Type B pancreatic cell (in vitro differentiated cells): ENCODE data around the gene CYTH1. TPM values are rescaled to one million over a fixed set of nuclear protein-coding genes. Genes with fewer than 3 reads are reported as not detected.

ENCODE experiments used
- DNase-seq: peaks from one replicate; pipeline ENCODE4 v3.0.0; 2021; ENCODE audit warnings: mixed read lengths; ENCODE audit not compliant: unreplicated experiment; ENCODE audit errors: extremely low spot score
- H3K27ac Mint-ChIP-seq: 2 replicates; pipeline ENCODE4 v1.8.0; 2021; ENCODE audit warnings: mild to moderate bottlenecking, mixed read lengths
- H3K27me3 Mint-ChIP-seq: 2 replicates; pipeline ENCODE4 v1.8.0; 2021; ENCODE audit warnings: mixed read lengths
- H3K36me3 Mint-ChIP-seq: 2 replicates; pipeline ENCODE4 v1.8.0; 2021; ENCODE audit warnings: mixed read lengths
- H3K4me1 Mint-ChIP-seq: one replicate; pipeline ENCODE4 v1.8.0; 2021; ENCODE audit warnings: mixed read lengths; ENCODE audit not compliant: unreplicated experiment
- H3K4me3 Mint-ChIP-seq: 2 replicates; pipeline ENCODE4 v1.8.0; 2021; ENCODE audit warnings: mild to moderate bottlenecking, mixed read lengths
- H3K9me3 Mint-ChIP-seq: 2 replicates; pipeline ENCODE4 v1.8.0; 2021; ENCODE audit warnings: mixed read lengths
- total RNA-seq: library from RNA; stranded (reverse); gene quantifications from 2 replicates; pipeline ENCODE4 v1.2.1, GENCODE V29; 2021; ENCODE audit warnings: low replicate concordance
- TF ChIP-seq, protein P1 (sequence below): fragments of 200-600 bp; sonication (generic); conservative IDR thresholded peaks from 2 replicates; pipeline ENCODE4 v1.5.0; 2021; ENCODE audit warnings: antibody characterized with exemption, mild to moderate bottlenecking

The CYTH1 gene
- total RNA-seq, 1 donor from 2014 or later = 30.3 TPM

DNA sequence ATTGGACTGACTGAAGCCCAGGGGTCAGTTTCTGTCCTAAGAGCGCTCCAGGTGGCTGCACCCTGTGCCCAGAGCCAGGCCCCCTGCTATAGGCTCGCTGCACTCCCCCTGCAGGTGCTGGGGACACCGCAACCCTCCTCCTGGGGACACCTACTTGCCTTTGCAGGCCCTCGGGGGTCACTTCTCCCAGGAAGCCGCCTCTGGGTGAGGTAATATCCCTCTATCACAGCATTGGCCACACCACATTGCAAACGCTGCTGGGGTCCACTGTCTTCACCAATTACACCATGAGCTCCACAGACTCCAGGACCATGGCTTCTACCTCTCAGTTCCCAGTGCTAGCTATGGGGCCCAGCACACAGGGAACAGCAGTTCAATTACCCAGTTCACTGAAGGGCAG lies 43.6 kb upstream of the CYTH1 start:
- H3K27ac Mint-ChIP-seq = no peak overlapping the region
- no peaks in the 10 kb centered on the region for H3K27me3 Mint-ChIP-seq
- H3K4me1 Mint-ChIP-seq = no peaks in the 10 kb centered on the region
- TF ChIP-seq, protein P1, sequence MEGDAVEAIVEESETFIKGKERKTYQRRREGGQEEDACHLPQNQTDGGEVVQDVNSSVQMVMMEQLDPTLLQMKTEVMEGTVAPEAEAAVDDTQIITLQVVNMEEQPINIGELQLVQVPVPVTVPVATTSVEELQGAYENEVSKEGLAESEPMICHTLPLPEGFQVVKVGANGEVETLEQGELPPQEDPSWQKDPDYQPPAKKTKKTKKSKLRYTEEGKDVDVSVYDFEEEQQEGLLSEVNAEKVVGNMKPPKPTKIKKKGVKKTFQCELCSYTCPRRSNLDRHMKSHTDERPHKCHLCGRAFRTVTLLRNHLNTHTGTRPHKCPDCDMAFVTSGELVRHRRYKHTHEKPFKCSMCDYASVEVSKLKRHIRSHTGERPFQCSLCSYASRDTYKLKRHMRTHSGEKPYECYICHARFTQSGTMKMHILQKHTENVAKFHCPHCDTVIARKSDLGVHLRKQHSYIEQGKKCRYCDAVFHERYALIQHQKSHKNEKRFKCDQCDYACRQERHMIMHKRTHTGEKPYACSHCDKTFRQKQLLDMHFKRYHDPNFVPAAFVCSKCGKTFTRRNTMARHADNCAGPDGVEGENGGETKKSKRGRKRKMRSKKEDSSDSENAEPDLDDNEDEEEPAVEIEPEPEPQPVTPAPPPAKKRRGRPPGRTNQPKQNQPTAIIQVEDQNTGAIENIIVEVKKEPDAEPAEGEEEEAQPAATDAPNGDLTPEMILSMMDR = no peak
- peaks cover 35% of the 10 kb centered on the region for H3K36me3 Mint-ChIP-seq
- H3K9me3 Mint-ChIP-seq = no peaks in the 10 kb centered on the region
- DNase-seq = no peak
- H3K4me3 Mint-ChIP-seq = no peak overlapping the region

DNA sequence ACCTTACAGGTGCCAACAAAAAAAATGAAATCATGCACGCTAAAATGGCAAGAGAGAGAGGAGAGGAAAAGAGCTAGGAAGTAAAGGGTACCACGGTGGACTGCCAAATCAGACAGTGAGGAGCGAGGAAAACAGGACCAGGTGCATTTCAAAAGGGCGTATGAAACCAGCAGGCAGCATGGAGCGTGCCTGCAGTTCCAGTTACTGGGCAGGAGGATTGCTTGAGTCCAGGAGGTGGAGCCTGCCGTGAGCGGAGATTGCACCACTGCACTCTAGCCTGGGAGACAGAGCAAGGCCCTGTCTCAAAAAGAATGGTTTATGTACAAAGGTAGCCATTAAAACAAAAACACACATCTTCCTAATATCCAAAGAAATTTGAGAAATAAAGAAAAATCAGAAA lies 42.2 kb upstream of the CYTH1 start:
- Mint-ChIP-seq H3K27me3 (no peaks in the 10 kb centered on the region), H3K36me3 (peaks cover 29% of the 10 kb centered on the region), H3K9me3 (no peaks in the 10 kb centered on the region), H3K27ac (no peak overlapping the region), H3K4me3 (no peak overlapping the region), H3K4me1 (no peaks in the 10 kb centered on the region)
- no peak for DNase-seq
- TF ChIP-seq, protein P1 = no peak

- H3K4me3 Mint-ChIP-seq = no peak overlapping the region
- TF ChIP-seq, protein P1 = no peak
- peaks cover 35% of the 10 kb centered on the region for H3K36me3 Mint-ChIP-seq
- H3K27ac Mint-ChIP-seq = peak overlapping the region; percentile 26
- no peaks in the 10 kb centered on the region for H3K27me3 Mint-ChIP-seq
- H3K9me3 Mint-ChIP-seq = no peaks in the 10 kb centered on the region
- no peaks in the 10 kb centered on the region for H3K4me1 Mint-ChIP-seq
- no peak for DNase-seq
These were observed 41.4 kb upstream of the CYTH1 start for GRCh38 chr17:78823282-78824046.

DNA sequence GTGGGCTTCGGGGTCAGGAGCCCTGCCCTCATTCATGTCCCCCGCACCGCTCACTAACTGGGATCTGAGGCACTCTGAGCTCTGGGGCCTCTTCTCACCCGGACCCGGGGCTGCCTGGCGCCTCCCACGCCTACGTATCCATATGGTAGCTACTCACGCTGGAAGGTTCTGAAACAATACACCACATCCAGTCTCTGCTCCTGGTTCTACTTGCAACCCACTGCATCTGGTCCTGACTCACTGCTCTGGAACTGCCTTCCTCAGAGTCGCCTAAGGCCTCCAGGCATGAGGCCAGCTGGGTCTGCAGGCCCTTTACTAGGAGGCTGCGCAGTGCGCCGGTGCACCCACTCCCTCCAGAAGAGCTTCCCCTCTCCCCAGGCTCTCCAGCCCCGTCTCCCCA lies 40.5 kb upstream of the CYTH1 start:
- Mint-ChIP-seq H3K27me3 (no peaks in the 10 kb centered on the region), H3K4me3 (no peak overlapping the region), H3K36me3 (peaks cover 29% of the 10 kb centered on the region), H3K27ac (no peak overlapping the region), H3K4me1 (no peaks in the 10 kb centered on the region), H3K9me3 (no peaks in the 10 kb centered on the region)
- no peak for DNase-seq
- TF ChIP-seq, protein P1 = no peak

- no peak for DNase-seq
- H3K27me3 Mint-ChIP-seq = no peaks in the 10 kb centered on the region
- TF ChIP-seq, protein P1 = no peak
- no peak overlapping the region for H3K4me3 Mint-ChIP-seq
- H3K27ac Mint-ChIP-seq = no peak overlapping the region
- no peaks in the 10 kb centered on the region for H3K4me1 Mint-ChIP-seq
- H3K36me3 Mint-ChIP-seq = peaks cover 30% of the 10 kb centered on the region
- no peaks in the 10 kb centered on the region for H3K9me3 Mint-ChIP-seq
These were observed 39.9 kb upstream of the CYTH1 start for GRCh38 chr17:78821961-78822360.
